ENCODE measurements around the gene DCLK1.

GRCh38 chr13:35891507-35892441, 239.4 kb downstream of the DCLK1 start:
- TF ChIP-seq CTCF (conservative IDR thresholded peaks at IDR 0.05 in 1 of 2, IDR thresholded peaks at IDR 0.05 in 1 of 2; ENCODE audit: extremely low read depth in 1 of 2, insufficient read depth in 1 of 2, low read depth in 1 of 2, low read length in 2 of 2) = no peak
- no peak for TF ChIP-seq EZH2 (IDR thresholded peaks at IDR 0.05; ENCODE audit: borderline replicate concordance, low read length)
